ENCODE measurements around the gene MYBBP1A. TPM values are rescaled to one million over a fixed set of nuclear protein-coding genes. Genes with fewer than 3 reads are reported as not detected.

Gene MYBBP1A
- total RNA-seq, 2 experiments from 2014 or later, result 58.0 to 58.2 TPM

GRCh38 chr17:4583206-4583605 lies 28.0 kb upstream of the MYBBP1A start:
- TF ChIP-seq CTCF (IDR thresholded peaks at IDR 0.05), result no peak
- Mint-ChIP-seq H3K4me3 (peak overlapping the region; percentile 38), H3K4me1 (ENCODE audit: low read depth) (peaks cover 4% of the 10 kb centered on the region), H3K27me3 (peaks cover 38% of the 10 kb centered on the region), H3K27ac (no peak overlapping the region), H3K9me3 (no peaks in the 10 kb centered on the region), H3K36me3 (ENCODE audit: low read depth) (no peaks in the 10 kb centered on the region)
- DNase-seq, result no peak
- no peak overlapping the region for H3K27ac ChIP-seq (ENCODE audit: low read depth in 1 of 2, low read length in 2 of 2)
- peaks cover 22 to 31% of the 10 kb centered on the region in 2 experiments for H3K27me3 ChIP-seq (ENCODE audit: control insufficient read depth in 1 of 2, insufficient read depth in 2 of 2, low read length in 2 of 2)
- POLR2A ChIA-PET, result no interaction called here
- CTCF ChIA-PET, result no interaction called here
- intact Hi-C loops (cut with DNase I, micrococcal nuclease), result no loop called here
- ATAC-seq (ENCODE audit: poor library complexity), result no peak
- peaks cover 10% of the 10 kb centered on the region for H3K4me1 ChIP-seq (ENCODE audit: insufficient read depth, low read length)
- no peak overlapping the region for H3K4me3 ChIP-seq (ENCODE audit: low read length)
- H3K36me3 ChIP-seq (ENCODE audit: insufficient read depth, low read length), result no peaks in the 10 kb centered on the region
- H3K9me3 ChIP-seq (ENCODE audit: control insufficient read depth in 1 of 2, insufficient read depth in 1 of 2, low read length in 2 of 2), result no peaks in the 10 kb centered on the region

GRCh38 chr17:4582691-4583090 lies 27.5 kb upstream of the MYBBP1A start:
- Histone ChIP-seq H3K36me3 (ENCODE audit: insufficient read depth, low read length) (no peaks in the 10 kb centered on the region), H3K4me3 (ENCODE audit: low read length) (no peak overlapping the region), H3K27ac (ENCODE audit: low read depth in 1 of 2, low read length in 2 of 2) (no peak overlapping the region), H3K4me1 (ENCODE audit: insufficient read depth, low read length) (peaks cover 10% of the 10 kb centered on the region), H3K9me3 (ENCODE audit: control insufficient read depth in 1 of 2, insufficient read depth in 1 of 2, low read length in 2 of 2) (no peaks in the 10 kb centered on the region), H3K27me3 (ENCODE audit: control insufficient read depth in 1 of 2, insufficient read depth in 2 of 2, low read length in 2 of 2) (peaks cover 22 to 31% of the 10 kb centered on the region in 2 experiments)
- Mint-ChIP-seq H3K4me1 (ENCODE audit: low read depth) (peaks cover 4% of the 10 kb centered on the region), H3K27ac (no peak overlapping the region), H3K9me3 (no peaks in the 10 kb centered on the region), H3K4me3 (no peak overlapping the region), H3K27me3 (peaks cover 37% of the 10 kb centered on the region), H3K36me3 (ENCODE audit: low read depth) (no peaks in the 10 kb centered on the region)
- DNase-seq, result no peak
- no peak for ATAC-seq (ENCODE audit: poor library complexity)
- TF ChIP-seq CTCF (IDR thresholded peaks at IDR 0.05), result no peak
- CTCF ChIA-PET, result no interaction called here
- intact Hi-C loops (cut with DNase I, micrococcal nuclease), result no loop called here
- POLR2A ChIA-PET, result no interaction called here

GRCh38 chr17:4582101-4582501 lies 26.9 kb upstream of the MYBBP1A start:
- ChIA-PET CTCF (no interaction called here), POLR2A (no interaction called here)
- intact Hi-C loops (cut with DNase I, micrococcal nuclease), result no loop called here
- no peaks in the 10 kb centered on the region for H3K9me3 Mint-ChIP-seq
- Histone ChIP-seq H3K4me3 (ENCODE audit: low read length) (no peak overlapping the region), H3K9me3 (ENCODE audit: control insufficient read depth in 1 of 2, insufficient read depth in 1 of 2, low read length in 2 of 2) (peaks cover 0 to 4% of the 10 kb centered on the region in 2 experiments), H3K4me1 (ENCODE audit: insufficient read depth, low read length) (peaks cover 10% of the 10 kb centered on the region), H3K27ac (ENCODE audit: low read depth in 1 of 2, low read length in 2 of 2) (no peak overlapping the region), H3K36me3 (ENCODE audit: insufficient read depth, low read length) (no peaks in the 10 kb centered on the region), H3K27me3 (ENCODE audit: control insufficient read depth in 1 of 2, insufficient read depth in 2 of 2, low read length in 2 of 2) (peaks cover 22 to 31% of the 10 kb centered on the region in 2 experiments)
- peaks cover 4% of the 10 kb centered on the region for H3K4me1 Mint-ChIP-seq (ENCODE audit: low read depth)
- DNase-seq (no peak), ATAC-seq (ENCODE audit: poor library complexity) (no peak)
- H3K36me3 Mint-ChIP-seq (ENCODE audit: low read depth), result no peaks in the 10 kb centered on the region
- peaks cover 37% of the 10 kb centered on the region for H3K27me3 Mint-ChIP-seq
- no peak for TF ChIP-seq CTCF (IDR thresholded peaks at IDR 0.05)
- H3K27ac Mint-ChIP-seq, result no peak overlapping the region
- H3K4me3 Mint-ChIP-seq, result no peak overlapping the region
